ENCODE data around the gene TRIML2.
"Not testable (repeated sequence)": the region's sequence is repeated elsewhere in the genome, so short reads cannot be mapped to it uniquely, and the experiment has no call there.

Gene TRIML2

GRCh38 chr4:188092824-188093223, 16.6 kb downstream of the TRIML2 start:
- no peak for DNase-seq

DNA sequence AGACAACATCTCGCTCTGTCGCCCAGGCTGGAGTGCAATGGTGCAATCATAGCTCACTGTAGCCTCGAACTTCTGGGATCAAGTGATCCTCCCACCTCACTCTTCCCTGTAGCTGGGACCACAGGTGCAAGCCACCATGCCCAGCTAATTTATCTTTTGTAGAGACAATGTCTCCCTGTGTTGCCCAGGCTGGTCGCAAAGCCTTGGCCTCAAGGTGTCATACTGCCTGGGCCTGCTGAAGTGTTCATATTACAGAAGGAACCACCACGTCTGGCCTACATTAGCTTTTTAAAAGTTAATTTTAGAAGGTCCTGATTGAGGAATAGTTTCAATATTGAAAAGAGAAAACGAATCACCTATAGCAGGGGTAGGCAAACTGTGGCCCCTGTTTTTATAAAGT, 22.5 kb downstream of the TRIML2 start:
- DNase-seq, result no peak

GRCh38 chr4:188082796-188083195, 26.6 kb downstream of the TRIML2 start:
- no peak for DNase-seq

DNA sequence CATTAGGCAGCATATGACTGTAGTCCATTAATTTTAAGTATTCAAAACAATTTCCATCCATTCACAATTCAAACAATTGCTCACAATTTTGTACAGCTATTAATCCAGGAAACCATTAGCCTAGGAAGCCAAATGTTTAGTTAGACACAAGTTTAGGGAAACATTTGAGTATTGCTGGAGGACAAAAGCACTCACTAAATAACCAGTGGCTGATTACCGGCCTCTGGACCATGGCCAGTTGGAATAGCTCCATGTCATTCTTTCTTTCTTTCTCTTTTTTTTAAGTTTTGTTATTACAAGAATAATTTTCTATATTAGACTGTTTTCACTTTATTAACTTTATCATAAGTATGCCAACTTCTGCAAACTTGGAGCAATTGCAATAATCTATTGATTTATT, 31.3 kb downstream of the TRIML2 start:
- DNase-seq, result no peak

- no peak for DNase-seq
These were observed 33.2 kb downstream of the TRIML2 start for GRCh38 chr4:188076169-188076568.

DNA sequence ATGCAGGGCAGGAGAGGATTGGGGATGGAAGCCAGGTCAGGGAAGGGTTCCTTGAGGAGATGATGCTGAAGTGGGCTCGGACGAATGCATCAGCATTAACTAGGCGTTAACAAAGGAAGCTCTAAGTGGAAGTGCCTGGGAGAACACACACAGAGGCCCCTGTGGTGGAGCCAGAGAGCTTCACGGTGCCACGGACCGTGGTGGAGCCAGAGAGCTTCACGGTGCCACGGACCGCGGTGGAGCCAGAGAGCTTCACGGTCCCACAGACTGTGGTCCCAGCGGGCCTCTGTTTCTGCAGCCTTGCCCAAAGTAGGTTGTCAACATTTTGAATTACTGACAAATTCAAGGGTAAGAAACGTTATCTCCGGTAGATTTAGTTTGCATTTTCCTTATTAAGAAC, 48.3 kb downstream of the TRIML2 start:
- no peak for DNase-seq

- no peak for DNase-seq
These were observed 56.1 kb downstream of the TRIML2 start for GRCh38 chr4:188053302-188053701.

DNA sequence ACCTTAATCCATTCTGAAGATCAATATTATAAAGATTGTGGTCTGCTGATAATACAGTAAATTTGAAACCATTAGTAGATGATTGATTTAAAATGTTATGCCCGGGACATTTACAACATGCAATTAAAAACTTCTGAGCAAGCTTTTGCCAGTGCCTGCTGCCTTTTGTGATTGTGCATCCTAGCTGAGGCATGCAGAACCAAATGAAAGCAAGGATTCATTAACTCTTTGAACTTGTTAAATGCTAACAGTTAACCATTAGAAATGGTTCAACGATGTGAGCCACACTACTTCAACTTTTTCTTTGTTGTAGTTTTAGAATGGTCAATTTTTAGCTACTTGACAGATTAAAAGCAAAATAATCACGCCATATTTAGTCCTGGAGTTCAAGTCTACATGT, 62.7 kb downstream of the TRIML2 start:
- DNase-seq, result no peak

- not testable (repeated sequence) for DNase-seq
These were observed 63.9 kb downstream of the TRIML2 start for GRCh38 chr4:188045461-188045860.

DNA sequence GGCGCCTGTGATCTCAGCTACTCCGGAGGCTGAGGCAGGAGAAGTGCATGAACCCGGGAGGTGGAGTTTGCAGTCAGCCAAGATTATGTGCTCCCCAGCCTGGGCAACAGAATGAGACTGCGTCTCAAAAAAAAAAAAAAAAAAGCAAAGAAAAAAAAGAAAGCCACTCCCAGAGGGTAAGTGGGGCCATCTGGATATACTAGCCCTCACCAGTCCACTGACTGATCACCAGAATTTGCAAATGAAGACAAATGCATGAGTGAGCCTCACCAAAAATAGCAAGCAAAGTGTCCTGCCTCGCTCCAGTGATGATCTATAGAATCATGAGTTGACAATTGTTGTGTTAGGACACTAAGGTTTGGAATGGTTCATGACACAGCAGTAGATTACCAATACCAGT, 66.2 kb downstream of the TRIML2 start:
- no peak for DNase-seq

DNA sequence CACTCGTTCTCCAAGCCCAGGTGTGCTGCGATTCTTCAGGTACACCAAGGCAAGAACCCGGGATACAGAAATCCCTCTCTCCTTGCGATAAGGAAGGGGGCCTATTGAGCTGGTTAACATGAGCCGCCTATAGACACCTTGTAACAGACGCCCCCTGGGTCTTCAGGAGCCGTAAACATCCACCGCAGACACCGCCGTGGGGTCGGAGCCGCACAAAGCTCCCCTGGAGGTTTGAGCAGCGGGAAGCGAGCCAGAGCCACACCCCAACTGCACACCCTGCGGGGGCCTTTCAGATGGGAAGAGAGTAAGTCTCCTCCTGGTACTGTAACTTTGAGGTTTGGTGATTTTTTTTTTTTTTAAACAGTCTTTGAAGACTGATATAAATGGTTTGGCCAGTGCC, 67.2 kb downstream of the TRIML2 start:
- no peak for DNase-seq

DNA sequence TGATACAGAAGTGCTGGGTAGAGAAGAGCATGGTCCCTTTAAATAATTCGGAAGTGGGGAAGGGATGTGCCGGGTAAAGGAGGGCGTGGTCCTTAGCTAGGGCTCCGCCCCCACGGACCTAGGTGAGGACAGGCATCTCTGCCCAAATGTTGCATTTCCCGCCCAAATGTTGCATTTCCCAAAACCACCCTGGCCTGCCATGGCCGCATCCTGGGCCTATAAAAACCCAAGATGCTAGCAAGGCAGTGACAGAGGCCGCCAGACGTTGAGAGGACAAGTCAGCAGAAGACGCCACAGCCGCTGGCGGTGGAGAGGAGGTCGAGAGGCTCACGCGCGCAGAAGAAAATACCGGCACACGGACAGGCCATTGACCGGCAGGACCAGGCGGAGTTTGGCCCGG, 67.7 kb downstream of the TRIML2 start:
- no peak for DNase-seq

All from kidney glomerular epithelial cell (primary cell).